Measurements from ENCODE around the gene PIP4K2C. TPM values are rescaled to one million over a fixed set of nuclear protein-coding genes. Genes with fewer than 3 reads are reported as not detected.

PIP4K2C gene
- total RNA-seq, 2 experiments from 2014 or later: 17.8 to 20.6 TPM

- Mint-ChIP-seq H3K27me3 (peaks cover 2% of the 10 kb centered on the region), H3K4me3 (no peak overlapping the region)
Observed at GRCh38 chr12:57579677-57580465, 11.1 kb upstream of the PIP4K2C start.

DNA sequence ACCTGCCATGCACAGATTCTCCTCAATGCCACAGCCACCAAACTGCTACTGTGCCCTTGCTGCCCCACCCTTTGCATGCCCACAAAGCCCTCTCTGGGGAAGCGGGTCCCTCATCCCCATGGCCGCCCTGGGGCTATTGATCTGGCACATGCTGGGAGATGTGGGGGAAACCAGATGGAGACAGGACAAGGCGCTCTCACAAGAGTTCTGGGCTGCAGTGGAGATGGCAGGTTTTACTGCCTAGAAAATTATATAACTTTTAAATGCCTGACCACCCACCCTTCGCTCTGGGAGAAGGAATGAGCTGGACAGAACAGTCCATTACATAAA, 10.6 kb upstream of the PIP4K2C start:
- no peak for DNase-seq
- Mint-ChIP-seq H3K27me3 (peaks cover 2% of the 10 kb centered on the region), H3K9me3 (no peaks in the 10 kb centered on the region), H3K36me3 (no peaks in the 10 kb centered on the region), H3K4me3 (no peak overlapping the region), H3K4me1 (ENCODE audit: low read depth) (no peaks in the 10 kb centered on the region), H3K27ac (no peak overlapping the region)
- intact Hi-C loops (cut with micrococcal nuclease): loop anchor here (5.0 kb wide), 1 partner anchor 327 kb away; no protein-coding TSS in a partner anchor
- ChIA-PET CTCF (interaction anchor here (1.1 to 7.2 kb wide), 6 partner anchors 9 to 161 kb away, joined by 3 to 112 read pairs (median 8); no protein-coding TSS in a partner anchor), POLR2A (interaction anchor here (1.0 kb wide), 1 partner anchor 11 kb away, joined by 3 read pairs; the partner anchor contains the start of gene PIP4K2C)

More at GRCh38 chr12:57579677-57580465, 11.1 kb upstream of the PIP4K2C start:
- H3K9me3 Mint-ChIP-seq: no peaks in the 10 kb centered on the region
- CTCF ChIA-PET: interaction anchor here (1.3 to 7.2 kb wide), 4 partner anchors 8 to 81 kb away, joined by 3 to 112 read pairs (median 24); no protein-coding TSS in a partner anchor
- H3K27ac Mint-ChIP-seq: no peak overlapping the region
- intact Hi-C loops (cut with micrococcal nuclease): loop anchor here (5.0 kb wide), 1 partner anchor 327 kb away; no protein-coding TSS in a partner anchor
- DNase-seq: no peak
- no peaks in the 10 kb centered on the region for H3K36me3 Mint-ChIP-seq
- POLR2A ChIA-PET: no interaction called here
- no peaks in the 10 kb centered on the region for H3K4me1 Mint-ChIP-seq (ENCODE audit: low read depth)

DNA sequence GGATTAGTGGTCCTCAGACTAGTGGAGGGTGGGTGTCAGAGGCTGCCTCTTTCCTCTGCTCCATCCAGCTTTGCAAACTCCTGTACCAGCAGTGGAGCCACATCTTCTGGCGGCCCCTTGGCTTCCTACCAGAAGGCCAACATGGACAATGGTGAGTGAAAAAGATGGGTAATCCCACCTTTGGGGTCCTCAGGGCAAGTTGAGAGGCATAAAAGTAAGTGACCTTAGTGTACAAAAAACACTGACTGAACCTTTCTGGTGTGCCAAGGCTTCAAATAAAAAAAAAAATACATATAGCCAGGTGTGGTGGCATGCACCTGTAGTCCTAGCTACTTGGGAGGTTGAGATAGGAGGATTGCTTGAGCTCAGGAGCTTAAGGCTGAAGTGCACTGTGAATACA, 9.2 kb upstream of the PIP4K2C start:
- Mint-ChIP-seq H3K36me3 (no peaks in the 10 kb centered on the region), H3K27me3 (peaks cover 2% of the 10 kb centered on the region), H3K4me1 (ENCODE audit: low read depth) (no peaks in the 10 kb centered on the region), H3K9me3 (no peaks in the 10 kb centered on the region), H3K27ac (no peak overlapping the region), H3K4me3 (no peak overlapping the region)
- DNase-seq: no peak
- intact Hi-C loops (cut with micrococcal nuclease): loop anchor here (5.0 kb wide), 1 partner anchor 325 kb away; no protein-coding TSS in a partner anchor
- CTCF ChIA-PET: interaction anchor here (0.6 to 7.2 kb wide), 8 partner anchors 11 to 176 kb away, joined by 3 to 112 read pairs (median 21); partner anchors contain the start of gene B4GALNT1
- POLR2A ChIA-PET: no interaction called here

- no peaks in the 10 kb centered on the region for H3K4me1 Mint-ChIP-seq (ENCODE audit: low read depth)
- H3K27me3 Mint-ChIP-seq: peaks cover 2% of the 10 kb centered on the region
- no peaks in the 10 kb centered on the region for H3K36me3 Mint-ChIP-seq
- ChIA-PET POLR2A (interaction anchor here (1.7 kb wide), 1 partner anchor 32 kb away, joined by 3 read pairs; no protein-coding TSS in a partner anchor), CTCF (interaction anchor here (0.6 to 7.2 kb wide), 23 partner anchors 8 to 321 kb away, joined by 3 to 112 read pairs (median 10); partner anchors contain the start of genes B4GALNT1, DCTN2, DTX3 and OS9)
- no peaks in the 10 kb centered on the region for H3K9me3 Mint-ChIP-seq
- H3K27ac Mint-ChIP-seq: no peak overlapping the region
- H3K4me3 Mint-ChIP-seq: no peak overlapping the region
- no peak for DNase-seq
- intact Hi-C loops (cut with micrococcal nuclease): loop anchor here (5.0 kb wide), 1 partner anchor 325 kb away; no protein-coding TSS in a partner anchor
Observed at GRCh38 chr12:57582440-57582839, 8.6 kb upstream of the PIP4K2C start.

- Mint-ChIP-seq H3K27me3 (peaks cover 2% of the 10 kb centered on the region), H3K9me3 (no peaks in the 10 kb centered on the region), H3K4me1 (ENCODE audit: low read depth) (no peaks in the 10 kb centered on the region), H3K36me3 (no peaks in the 10 kb centered on the region), H3K27ac (no peak overlapping the region), H3K4me3 (no peak overlapping the region)
- CTCF ChIA-PET: interaction anchor here (0.5 to 7.2 kb wide), 45 partner anchors 9 to 1087 kb away, joined by 3 to 112 read pairs (median 5); partner anchors contain the start of genes ARHGEF25, B4GALNT1, DCTN2 and DTX3
- POLR2A ChIA-PET: interaction anchor here (0.5 to 1.7 kb wide), 3 partner anchors 31 to 120 kb away, joined by 3 read pairs; no protein-coding TSS in a partner anchor
- peak; percentile 73 for DNase-seq
- intact Hi-C loops (cut with micrococcal nuclease): loop anchor here (1.0 to 5.0 kb wide), 5 partner anchors 38 to 324 kb away; partner anchors contain the start of gene B4GALNT1
Observed at GRCh38 chr12:57583008-57583831, 7.8 kb upstream of the PIP4K2C start.

DNA sequence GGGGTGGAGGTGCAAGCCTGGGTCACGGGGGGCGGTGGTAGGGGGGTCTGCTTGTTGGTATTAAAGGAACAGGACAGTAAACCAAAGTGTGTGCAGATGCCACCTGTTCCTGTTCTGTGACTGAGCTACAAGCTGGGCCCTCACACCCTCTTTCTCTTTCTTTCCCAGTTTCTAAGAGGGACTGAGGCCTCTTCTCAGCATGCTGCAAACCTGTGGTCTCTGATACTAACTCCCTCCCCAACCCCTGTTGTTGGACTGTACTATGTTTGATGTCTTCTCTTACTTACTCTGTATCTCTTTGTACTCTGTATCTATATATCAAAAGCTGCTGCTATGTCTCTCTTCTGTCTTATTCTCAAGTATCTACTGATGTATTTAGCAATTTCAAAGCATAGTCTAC, 6.9 kb upstream of the PIP4K2C start:
- Mint-ChIP-seq H3K27me3 (peaks cover 2% of the 10 kb centered on the region), H3K4me1 (ENCODE audit: low read depth) (no peaks in the 10 kb centered on the region), H3K4me3 (no peak overlapping the region), H3K9me3 (no peaks in the 10 kb centered on the region), H3K27ac (no peak overlapping the region), H3K36me3 (no peaks in the 10 kb centered on the region)
- ChIA-PET CTCF (interaction anchor here (0.8 to 7.2 kb wide), 33 partner anchors 9 to 319 kb away, joined by 3 to 112 read pairs (median 6); partner anchors contain the start of genes ARHGEF25, B4GALNT1, DCTN2 and DTX3), POLR2A (interaction anchor here (1.7 kb wide), 1 partner anchor 30 kb away, joined by 3 read pairs; no protein-coding TSS in a partner anchor)
- intact Hi-C loops (cut with micrococcal nuclease): loop anchor here (5.0 kb wide), 1 partner anchor 323 kb away; no protein-coding TSS in a partner anchor
- no peak for DNase-seq

DNA sequence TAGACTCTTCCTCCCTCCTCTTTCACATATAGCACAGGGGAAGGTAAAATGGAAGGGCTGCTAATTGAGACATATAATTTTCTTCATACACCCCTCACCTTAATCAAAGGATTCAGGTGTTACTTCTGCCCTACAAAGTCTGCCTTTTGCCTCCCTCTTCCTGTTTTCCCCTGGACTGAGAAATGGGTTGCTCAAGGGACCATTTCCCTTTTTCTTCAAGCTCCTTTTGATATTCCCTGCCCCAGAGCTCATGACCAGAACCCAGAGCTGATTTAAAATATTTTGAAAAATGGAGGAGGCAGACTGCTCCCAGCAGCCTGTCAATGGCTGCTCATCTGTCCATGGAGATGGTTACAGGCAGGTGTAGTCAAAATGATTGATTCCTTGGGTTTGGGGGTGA, 6.3 kb upstream of the PIP4K2C start:
- ChIA-PET POLR2A (no interaction called here), CTCF (interaction anchor here (0.9 to 7.2 kb wide), 11 partner anchors 9 to 126 kb away, joined by 3 to 112 read pairs (median 16); partner anchors contain the start of genes B4GALNT1, DTX3 and OS9)
- H3K4me3 Mint-ChIP-seq: no peak overlapping the region
- H3K9me3 Mint-ChIP-seq: no peaks in the 10 kb centered on the region
- H3K36me3 Mint-ChIP-seq: no peaks in the 10 kb centered on the region
- intact Hi-C loops (cut with micrococcal nuclease): loop anchor here (5.0 kb wide), 1 partner anchor 323 kb away; no protein-coding TSS in a partner anchor
- no peak for DNase-seq
- no peak overlapping the region for H3K27ac Mint-ChIP-seq
- peaks cover 2% of the 10 kb centered on the region for H3K27me3 Mint-ChIP-seq
- no peaks in the 10 kb centered on the region for H3K4me1 Mint-ChIP-seq (ENCODE audit: low read depth)

DNA sequence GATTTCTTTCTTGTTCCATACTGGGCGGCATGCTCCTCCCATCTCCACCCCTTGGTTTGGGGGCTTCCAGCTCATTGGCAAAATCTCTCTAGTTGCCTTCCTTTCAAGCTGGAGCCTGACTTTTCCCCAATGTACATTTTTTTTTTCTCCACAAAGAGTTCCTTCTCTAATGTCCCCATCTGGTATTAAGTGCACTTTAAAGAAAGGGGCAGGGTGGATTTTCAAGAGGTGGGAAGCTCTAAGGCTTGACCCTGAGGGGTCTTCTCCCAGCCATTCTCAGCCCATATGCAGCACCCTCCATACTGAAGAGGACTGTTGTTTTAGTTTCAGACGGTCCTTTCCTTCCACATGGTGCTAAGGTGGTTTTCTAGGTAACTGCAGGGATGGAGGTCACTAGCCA, 5.8 kb upstream of the PIP4K2C start:
- Mint-ChIP-seq H3K36me3 (no peaks in the 10 kb centered on the region), H3K27ac (no peak overlapping the region), H3K4me3 (no peak overlapping the region), H3K9me3 (no peaks in the 10 kb centered on the region), H3K4me1 (ENCODE audit: low read depth) (no peaks in the 10 kb centered on the region), H3K27me3 (peaks cover 2% of the 10 kb centered on the region)
- ChIA-PET POLR2A (no interaction called here), CTCF (interaction anchor here (0.9 to 7.2 kb wide), 10 partner anchors 10 to 108 kb away, joined by 3 to 112 read pairs (median 18); partner anchors contain the start of genes B4GALNT1, DTX3 and OS9)
- intact Hi-C loops (cut with micrococcal nuclease): no loop called here
- DNase-seq: no peak

DNA sequence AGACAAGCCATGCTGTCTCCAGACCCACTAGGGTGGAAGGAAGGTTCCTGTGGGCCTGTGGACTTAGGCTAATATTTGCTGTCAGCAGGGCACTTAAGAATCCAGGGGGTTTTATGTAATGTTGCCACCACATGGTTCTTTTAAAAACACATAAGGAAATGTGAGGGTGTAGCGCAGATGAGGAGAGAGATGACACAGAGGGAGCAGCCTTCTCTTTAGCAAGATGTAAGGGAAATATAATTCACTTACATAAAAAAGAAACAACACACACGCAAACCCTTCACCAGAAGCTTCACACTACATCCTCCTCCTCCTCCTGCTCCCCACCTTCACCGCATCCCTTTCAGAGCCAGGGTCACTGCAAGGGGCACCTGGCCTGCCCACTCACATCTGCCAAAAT, 4.9 kb upstream of the PIP4K2C start:
- Mint-ChIP-seq H3K27me3 (peaks cover 2% of the 10 kb centered on the region), H3K4me3 (no peak overlapping the region), H3K4me1 (ENCODE audit: low read depth) (peaks cover 6% of the 10 kb centered on the region), H3K9me3 (no peaks in the 10 kb centered on the region), H3K27ac (no peak overlapping the region), H3K36me3 (no peaks in the 10 kb centered on the region)
- CTCF ChIA-PET: interaction anchor here (0.7 to 7.2 kb wide), 6 partner anchors 11 to 107 kb away, joined by 3 to 112 read pairs (median 14); partner anchors contain the start of gene OS9
- no peak for DNase-seq
- intact Hi-C loops (cut with micrococcal nuclease): no loop called here
- POLR2A ChIA-PET: no interaction called here

DNA sequence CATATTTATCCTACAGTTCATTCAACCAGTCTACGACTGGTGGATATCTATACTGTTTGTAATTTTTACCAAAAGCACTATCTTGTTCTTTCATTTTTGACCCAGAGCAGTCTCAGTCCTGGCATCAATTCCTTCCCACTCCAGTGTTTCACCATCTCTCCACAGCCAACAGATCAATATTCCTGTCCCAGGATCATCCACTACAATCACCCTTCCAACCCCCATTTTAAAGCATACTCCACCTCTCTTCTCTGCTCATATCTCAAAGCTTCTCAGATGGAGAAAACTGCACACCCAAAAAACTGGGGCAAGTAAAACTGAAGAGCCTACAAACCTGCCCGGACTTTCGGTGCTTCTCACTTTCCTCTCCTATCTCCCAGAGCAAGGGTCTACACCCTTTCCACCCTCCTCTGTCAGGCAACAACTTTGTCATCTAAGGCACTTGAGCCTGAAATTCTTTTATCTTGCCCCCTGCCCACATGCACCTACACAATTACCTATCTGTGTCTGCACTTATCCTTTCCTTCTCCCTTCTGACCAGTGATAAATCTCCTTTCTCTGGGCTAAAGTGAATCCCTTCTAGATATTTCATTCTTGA, 4.1 kb upstream of the PIP4K2C start:
- Mint-ChIP-seq H3K4me1 (ENCODE audit: low read depth) (peaks cover 11% of the 10 kb centered on the region), H3K4me3 (no peak overlapping the region), H3K36me3 (no peaks in the 10 kb centered on the region), H3K27me3 (peaks cover 2% of the 10 kb centered on the region), H3K9me3 (no peaks in the 10 kb centered on the region), H3K27ac (no peak overlapping the region)
- intact Hi-C loops (cut with micrococcal nuclease): no loop called here
- no peak for DNase-seq
- POLR2A ChIA-PET: no interaction called here
- CTCF ChIA-PET: interaction anchor here (2.4 kb wide), 1 partner anchor 35 kb away, joined by 5 read pairs; no protein-coding TSS in a partner anchor

Data from activated CD4-positive, alpha-beta memory T cell treated with anti-CD3 and anti-CD28 coated beads for 36 hours (primary cell).